Colonic mucosa (tissue), 4 donors: Measurements from ENCODE around the gene CD40. TPM values are rescaled to one million over a fixed set of nuclear protein-coding genes. Genes with fewer than 3 reads are reported as not detected.

Source experiments
- DNase-seq: peaks from one replicate; pipeline ENCODE4 v3.0.0-alpha.2; 2020
- H3K27ac ChIP-seq: fragments of 200-600 bp; one replicate; pipeline ENCODE4 v1.8.0; 2021
- H3K27me3 ChIP-seq: fragments of 200-600 bp; one replicate; pipeline ENCODE4 v1.8.0; 2021
- H3K36me3 ChIP-seq: fragments of 200-600 bp; one replicate; pipeline ENCODE4 v1.8.0; 2021
- H3K4me1 ChIP-seq: fragments of 200-600 bp; one replicate; pipeline ENCODE4 v1.8.0; 2021; ENCODE audit warnings: mild to moderate bottlenecking
- H3K4me3 ChIP-seq: fragments of 200-600 bp; one replicate; pipeline ENCODE4 v1.8.0; 2021
- H3K9ac ChIP-seq, 2 donors: one replicate each; pipeline ENCODE4 v1.7.0; 2013; ENCODE audit warnings: control low read depth in 2 of 2, low read depth in 2 of 2, low read length in 2 of 2
- H3K9me3 ChIP-seq: fragments of 200-600 bp; one replicate; pipeline ENCODE4 v1.8.0; 2021
- CTCF ChIP-seq: fragments of 200-600 bp; IDR thresholded peaks from one replicate; pipeline ENCODE4 v1.8.0; 2022; ENCODE audit warnings: antibody characterized with exemption, mild to moderate bottlenecking
- intact Hi-C: fragments of 100-400 bp; cut with DNase I; formaldehyde crosslinking; loops from one replicate; pipeline ENCODE4 v1.14.1; 2022
- total RNA-seq, 2 donors: library from RNA; stranded (reverse); fragmentation: NEBNext Ultra II Directional in 1 of 2; extraction: Animal tissue kit (Norgen Biotek cat#: 25700) in 1 of 2; gene quantifications; one replicate each; pipeline ENCODE4 v1.2.1, GENCODE V29; 2021
- donor health status: healthy.
- donor health status: DM: no; HTN: no; CAD: no.
- donor health status: DM: no; HTN: no; CAD: no.

Gene CD40
- total RNA-seq, 2 donors from 2014 or later: 2.8 to 4.4 TPM

GRCh38 chr20:46150943-46151342 is 32.8 kb downstream of the CD40 start:
- Histone ChIP-seq H3K9ac (no peak overlapping the region), H3K27me3 (no peaks in the 10 kb centered on the region), H3K9me3 (no peaks in the 10 kb centered on the region), H3K4me3 (no peak overlapping the region), H3K36me3 (no peaks in the 10 kb centered on the region), H3K27ac (no peak overlapping the region), H3K4me1 (no peaks in the 10 kb centered on the region)
- intact Hi-C loops: no loop called here
- TF ChIP-seq CTCF: no peak
- DNase-seq: no peak

- peak; percentile 36 for TF ChIP-seq CTCF
- intact Hi-C loops: no loop called here
- Histone ChIP-seq H3K36me3 (no peaks in the 10 kb centered on the region), H3K4me1 (no peaks in the 10 kb centered on the region), H3K27ac (no peak overlapping the region), H3K4me3 (no peak overlapping the region), H3K9ac (no peak overlapping the region), H3K9me3 (no peaks in the 10 kb centered on the region), H3K27me3 (no peaks in the 10 kb centered on the region)
- no peak for DNase-seq
Observed at GRCh38 chr20:46151936-46152335, 33.8 kb downstream of the CD40 start.

- intact Hi-C loops: no loop called here
- no peaks in the 10 kb centered on the region for H3K4me1 ChIP-seq
- no peak overlapping the region for H3K4me3 ChIP-seq
- no peak for TF ChIP-seq CTCF
- H3K27ac ChIP-seq: no peak overlapping the region
- no peaks in the 10 kb centered on the region for H3K36me3 ChIP-seq
- H3K9me3 ChIP-seq: no peaks in the 10 kb centered on the region
- DNase-seq: no peak
- no peaks in the 10 kb centered on the region for H3K27me3 ChIP-seq
- no peak overlapping the region for H3K9ac ChIP-seq
Observed at GRCh38 chr20:46152824-46153586, 34.9 kb downstream of the CD40 start.

- H3K27ac ChIP-seq: no peak overlapping the region
- no peaks in the 10 kb centered on the region for H3K4me1 ChIP-seq
- H3K4me3 ChIP-seq: no peak overlapping the region
- H3K9me3 ChIP-seq: no peaks in the 10 kb centered on the region
- intact Hi-C loops: no loop called here
- H3K36me3 ChIP-seq: no peaks in the 10 kb centered on the region
- H3K27me3 ChIP-seq: no peaks in the 10 kb centered on the region
- no peak for TF ChIP-seq CTCF
- no peak for DNase-seq
- no peak overlapping the region for H3K9ac ChIP-seq
Observed at GRCh38 chr20:46154305-46154704, 36.2 kb downstream of the CD40 start.

GRCh38 chr20:46154796-46155195 is 36.7 kb downstream of the CD40 start:
- H3K36me3 ChIP-seq: no peaks in the 10 kb centered on the region
- no peak overlapping the region for H3K27ac ChIP-seq
- H3K27me3 ChIP-seq: no peaks in the 10 kb centered on the region
- no peak overlapping the region for H3K9ac ChIP-seq
- no peaks in the 10 kb centered on the region for H3K4me1 ChIP-seq
- no peak for TF ChIP-seq CTCF
- H3K9me3 ChIP-seq: no peaks in the 10 kb centered on the region
- no peak for DNase-seq
- intact Hi-C loops: no loop called here
- no peak overlapping the region for H3K4me3 ChIP-seq
